OCI-LY1 (cell line): ENCODE data around the gene GLS.

Experiments used
- H2AFZ ChIP-seq: fragments of 200-600 bp; sonication (generic), shearing (Covaris generic); 2 replicates; pipeline ENCODE4 v1.6.0; 2014; ENCODE audit warnings: antibody characterized with exemption, mild to moderate bottlenecking, low read length
- H3F3A ChIP-seq: fragments of 200-600 bp; sonication (generic), shearing (Covaris generic); 2 replicates; pipeline ENCODE4 v1.6.0; 2014; ENCODE audit warnings: mild to moderate bottlenecking, antibody characterized with exemption, low read length, moderate library complexity; ENCODE audit not compliant: insufficient read depth
- H3K27ac ChIP-seq: fragments of 200-600 bp; sonication (generic); 2 replicates; pipeline ENCODE4 v1.5.1; 2014; ENCODE audit warnings: low read length, mixed run types, mild to moderate bottlenecking, low read depth; ENCODE audit not compliant: poor library complexity, severe bottlenecking
- H3K27me3 ChIP-seq: fragments of 200-600 bp; sonication (generic); 2 replicates; pipeline ENCODE4 v1.6.0; 2014; ENCODE audit warnings: antibody characterized with exemption, mild to moderate bottlenecking, low read length, moderate library complexity; ENCODE audit not compliant: insufficient read depth
- H3K36me3 ChIP-seq: fragments of 200-600 bp; sonication (generic); 2 replicates; pipeline ENCODE4 v1.6.1; 2014; ENCODE audit warnings: mild to moderate bottlenecking, antibody characterized with exemption, low read length, moderate library complexity, mixed read lengths; ENCODE audit not compliant: insufficient read depth
- H3K4me1 ChIP-seq: fragments of 200-600 bp; sonication (generic); 2 replicates; pipeline ENCODE4 v1.5.1; 2014; ENCODE audit warnings: mild to moderate bottlenecking, low read length, moderate library complexity; ENCODE audit not compliant: insufficient read depth, severe bottlenecking
- H3K4me2 ChIP-seq: fragments of 200-600 bp; sonication (generic), shearing (Covaris generic); 2 replicates; pipeline ENCODE4 v1.6.1; 2014; ENCODE audit warnings: low read length
- H3K4me3 ChIP-seq: fragments of 200-600 bp; sonication (generic); 2 replicates; pipeline ENCODE4 v1.5.1; 2014; ENCODE audit warnings: low read length, low read depth, mild to moderate bottlenecking, mixed read lengths; ENCODE audit not compliant: poor library complexity, severe bottlenecking
- H3K79me2 ChIP-seq: fragments of 200-600 bp; shearing (Covaris generic); 2 replicates; pipeline ENCODE4 v1.6.1; 2016; ENCODE audit warnings: mixed run types, low read length, mixed read lengths; ENCODE audit not compliant: insufficient read depth
- H3K9ac ChIP-seq: fragments of 200-600 bp; sonication (generic), shearing (Covaris generic); 2 replicates; pipeline ENCODE4 v1.6.1; 2014; ENCODE audit warnings: mild to moderate bottlenecking, low read length, mixed read lengths
- H3K9me2 ChIP-seq: fragments of 200-600 bp; sonication (generic), shearing (Covaris generic); 2 replicates; pipeline ENCODE4 v1.6.1; 2014; ENCODE audit warnings: low read depth, mild to moderate bottlenecking, low read length, mixed read lengths
- H3K9me3 ChIP-seq: fragments of 200-600 bp; shearing (Covaris generic); 2 replicates; pipeline ENCODE4 v1.6.1; 2014; ENCODE audit warnings: low read length, mixed read lengths
- H4K20me1 ChIP-seq: fragments of 200-600 bp; sonication (generic), shearing (Covaris generic); 2 replicates; pipeline ENCODE4 v1.6.0; 2016; ENCODE audit warnings: mild to moderate bottlenecking, low read length; ENCODE audit not compliant: insufficient read depth
- EZH2 ChIP-seq: fragments of 200-600 bp; sonication (generic), shearing (Covaris generic); IDR thresholded peaks from 2 replicates; pipeline ENCODE4 v1.8.0; 2017; ENCODE audit warnings: borderline replicate concordance, mixed run types, mild to moderate bottlenecking, antibody characterized with exemption, low read length, moderate library complexity, mixed read lengths
- TF ChIP-seq, protein P1 (sequence below): fragments of 200-600 bp; sonication (generic), shearing (Covaris generic); IDR thresholded peaks from 2 replicates; pipeline ENCODE4 v1.5.1; 2017; ENCODE audit warnings: mild to moderate bottlenecking, antibody characterized with exemption, low read length, moderate library complexity, mixed read lengths

The GLS gene

DNA sequence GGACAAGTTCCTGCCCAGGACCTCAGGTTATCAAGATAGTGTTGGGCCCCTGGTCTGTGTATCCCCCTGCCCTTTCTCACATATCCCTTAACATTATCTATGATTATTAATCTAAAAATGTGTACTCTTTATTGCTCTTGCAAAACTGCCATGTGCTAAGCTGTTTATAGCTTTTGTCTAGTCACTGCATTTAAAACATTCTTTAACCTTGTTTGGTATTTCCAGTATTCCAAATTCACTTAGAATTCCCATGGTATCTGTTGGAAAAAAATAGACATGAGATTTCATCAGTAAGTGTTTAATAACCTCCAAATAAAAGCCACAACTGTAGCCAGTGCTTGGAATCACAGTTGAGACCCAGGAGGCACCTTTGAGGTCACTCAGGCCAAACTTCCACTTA is 16.2 kb upstream of the GLS start:
- Histone ChIP-seq H3K36me3 (no peaks in the 10 kb centered on the region; the same call in 1 of the 2 replicates), H4K20me1 (no peaks in the 10 kb centered on the region), H3K9me2 (no peaks in the 10 kb centered on the region), H3K27me3 (no peaks in the 10 kb centered on the region), H3F3A (no peaks in the 10 kb centered on the region), H3K4me2 (no peak overlapping the region), H3K4me1 (no peaks in the 10 kb centered on the region), H3K4me3 (no peak overlapping the region), H3K79me2 (no peaks in the 10 kb centered on the region), H3K9ac (no peak overlapping the region), H2AFZ (no peak overlapping the region), H3K27ac (no peak overlapping the region), H3K9me3 (no peaks in the 10 kb centered on the region)
- TF ChIP-seq, protein P1, sequence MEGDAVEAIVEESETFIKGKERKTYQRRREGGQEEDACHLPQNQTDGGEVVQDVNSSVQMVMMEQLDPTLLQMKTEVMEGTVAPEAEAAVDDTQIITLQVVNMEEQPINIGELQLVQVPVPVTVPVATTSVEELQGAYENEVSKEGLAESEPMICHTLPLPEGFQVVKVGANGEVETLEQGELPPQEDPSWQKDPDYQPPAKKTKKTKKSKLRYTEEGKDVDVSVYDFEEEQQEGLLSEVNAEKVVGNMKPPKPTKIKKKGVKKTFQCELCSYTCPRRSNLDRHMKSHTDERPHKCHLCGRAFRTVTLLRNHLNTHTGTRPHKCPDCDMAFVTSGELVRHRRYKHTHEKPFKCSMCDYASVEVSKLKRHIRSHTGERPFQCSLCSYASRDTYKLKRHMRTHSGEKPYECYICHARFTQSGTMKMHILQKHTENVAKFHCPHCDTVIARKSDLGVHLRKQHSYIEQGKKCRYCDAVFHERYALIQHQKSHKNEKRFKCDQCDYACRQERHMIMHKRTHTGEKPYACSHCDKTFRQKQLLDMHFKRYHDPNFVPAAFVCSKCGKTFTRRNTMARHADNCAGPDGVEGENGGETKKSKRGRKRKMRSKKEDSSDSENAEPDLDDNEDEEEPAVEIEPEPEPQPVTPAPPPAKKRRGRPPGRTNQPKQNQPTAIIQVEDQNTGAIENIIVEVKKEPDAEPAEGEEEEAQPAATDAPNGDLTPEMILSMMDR, result no peak
- TF ChIP-seq EZH2, result no peak

DNA sequence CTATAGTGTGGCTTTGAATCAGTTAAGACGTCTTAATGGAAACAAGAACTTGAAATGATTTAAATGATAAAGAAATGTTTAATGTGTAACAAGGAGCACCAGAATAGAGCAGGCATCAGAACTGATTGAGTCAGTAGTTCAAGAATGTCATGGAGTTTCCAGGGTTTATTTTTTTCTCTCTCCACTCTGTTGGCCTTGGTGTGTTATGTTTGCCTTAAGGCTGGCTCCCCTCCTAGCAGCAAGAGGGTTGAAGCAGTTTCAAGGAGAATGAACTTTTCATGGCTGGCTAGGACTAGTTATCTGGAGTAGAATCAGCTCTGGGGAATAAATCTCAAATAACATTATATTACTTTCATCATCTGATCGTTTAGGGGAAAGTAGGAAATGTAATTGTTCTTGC is 13.4 kb upstream of the GLS start:
- no peaks in the 10 kb centered on the region for H3K9me2 ChIP-seq
- H3K9ac ChIP-seq, result no peak overlapping the region
- H3K36me3 ChIP-seq, result no peaks in the 10 kb centered on the region; the same call in 1 of the 2 replicates
- TF ChIP-seq, protein P1, result no peak
- no peak for TF ChIP-seq EZH2
- H3F3A ChIP-seq, result no peaks in the 10 kb centered on the region
- no peak overlapping the region for H3K27ac ChIP-seq
- no peaks in the 10 kb centered on the region for H3K4me1 ChIP-seq
- H3K9me3 ChIP-seq, result no peaks in the 10 kb centered on the region
- no peaks in the 10 kb centered on the region for H3K79me2 ChIP-seq
- no peak overlapping the region for H3K4me2 ChIP-seq
- no peaks in the 10 kb centered on the region for H3K27me3 ChIP-seq
- H3K4me3 ChIP-seq, result no peak overlapping the region
- H2AFZ ChIP-seq, result no peak overlapping the region
- no peaks in the 10 kb centered on the region for H4K20me1 ChIP-seq

DNA sequence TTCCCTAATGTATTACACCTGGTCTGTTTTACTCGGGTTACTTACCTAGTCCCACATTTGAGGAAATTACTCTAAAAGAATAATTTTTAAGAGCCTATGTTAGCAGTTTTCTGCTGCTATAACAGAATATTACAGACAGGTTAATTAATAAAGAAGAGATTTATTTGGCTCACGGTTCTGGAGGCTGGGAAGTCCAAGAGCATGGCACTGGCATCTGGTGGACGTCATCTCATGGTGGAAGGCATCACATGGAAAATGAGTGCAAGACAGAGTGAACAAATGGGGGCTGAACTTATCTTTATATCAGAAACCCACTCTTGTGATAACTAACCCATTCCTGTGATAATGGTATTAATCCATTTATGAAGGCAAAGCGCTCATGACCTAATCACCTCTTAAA is 12.8 kb upstream of the GLS start:
- H3K27ac ChIP-seq, result no peak overlapping the region
- H3K9me2 ChIP-seq, result no peaks in the 10 kb centered on the region
- H3K79me2 ChIP-seq, result no peaks in the 10 kb centered on the region
- H3F3A ChIP-seq, result no peaks in the 10 kb centered on the region
- H3K4me2 ChIP-seq, result no peak overlapping the region
- H4K20me1 ChIP-seq, result no peaks in the 10 kb centered on the region
- no peaks in the 10 kb centered on the region for H3K4me1 ChIP-seq
- H2AFZ ChIP-seq, result no peak overlapping the region
- no peak overlapping the region for H3K9ac ChIP-seq
- H3K4me3 ChIP-seq, result no peak overlapping the region
- no peaks in the 10 kb centered on the region for H3K27me3 ChIP-seq
- H3K9me3 ChIP-seq, result no peaks in the 10 kb centered on the region
- no peaks in the 10 kb centered on the region; the same call in 1 of the 2 replicates for H3K36me3 ChIP-seq
- TF ChIP-seq, protein P1, result no peak
- TF ChIP-seq EZH2, result no peak
